HCT116 (cell line): Measurements from ENCODE around the gene C1QTNF12. TPM values are rescaled to one million over a fixed set of nuclear protein-coding genes. Genes with fewer than 3 reads are reported as not detected.

ENCODE experiments used
- ATAC-seq: fragments of 200-7000 bp; cut with Tn5 transposase; 2 replicates; pipeline ENCODE4 v1.9.1; 2020; ENCODE audit warnings: mild to moderate bottlenecking, moderate library complexity
- BruUV-seq: library from RNA; stranded (reverse); fragments of 400-500 nt; replicated peaks from 2 replicates; lab custom pipeline; 2021; lab: Mats Ljungman, UMichigan
- CTCF ChIA-PET: fragments of 300-600 bp; sonication (Branson Sonifier 250); formaldehyde crosslinking; loops from one replicate; lab custom pipeline; 2021; ENCODE audit warnings: antibody characterized with exemption; lab: Charles Lee
- POLR2A ChIA-PET: fragments of 300-600, 350-600 bp; sonication (Branson Sonifier 250); formaldehyde crosslinking; loops from one replicate; lab custom pipeline; 2021; ENCODE audit warnings: antibody characterized with exemption; lab: Charles Lee
- RAD21 ChIA-PET, 2 experiments: fragments of 300-600 bp; sonication (Branson Sonifier 250); formaldehyde crosslinking; loops; one replicate each; lab custom pipeline; 2023; ENCODE audit warnings: low total read pairs in 2 of 2; ENCODE audit not compliant: uncharacterized antibody in 2 of 2, unreplicated experiment in 2 of 2, low non-redundant PET in 1 of 2; lab: Charles Lee
- DNase-seq: peaks from one replicate; pipeline ENCODE4 v3.0.0-alpha.2; 2010; ENCODE audit warnings: low read depth, low spot score
- H2AFZ ChIP-seq: fragments of 200-600 bp; shearing (Covaris generic), sonication (generic); 2 replicates; pipeline ENCODE4 v1.6.1; 2017; ENCODE audit warnings: low read depth, mixed run types, mixed read lengths, antibody characterized with exemption, low read length; ENCODE audit not compliant: poor library complexity, severe bottlenecking
- H3K27ac ChIP-seq: 2 replicates; pipeline ENCODE4 v1.5.1; 2012; ENCODE audit warnings: low read depth, low read length
- H3K27me3 ChIP-seq: fragments of 200-600 bp; sonication (generic); 2 replicates; pipeline ENCODE4 v1.6.1; 2016; ENCODE audit warnings: mixed run types, low read length, mixed read lengths; ENCODE audit not compliant: insufficient read depth
- H3K36me3 ChIP-seq, 2 experiments: fragments of 200-500 bp in 1 of 2; fragments of 200-600 bp in 1 of 2; sonication (Bioruptor generic) in 1 of 2; sonication (generic) in 1 of 2; 2 replicates each; pipeline versions ENCODE4 v1.5.1 to v1.6.1; 2014 to 2016; ENCODE audit warnings: low read length in 2 of 2, inconsistent platforms in 1 of 2, mixed read lengths in 1 of 2, mixed run types in 1 of 2; ENCODE audit not compliant: insufficient read depth in 2 of 2, control insufficient read depth in 1 of 2
- H3K4me1 ChIP-seq, 2 experiments: fragments of 200-600 bp in 1 of 2; sonication (generic) in 1 of 2; 2 replicates each; pipeline versions ENCODE4 v1.5.1 to v1.6.1; 2012 to 2017; ENCODE audit warnings: low read length in 2 of 2, inconsistent platforms in 1 of 2, mild to moderate bottlenecking in 1 of 2, mixed read lengths in 1 of 2, mixed run types in 1 of 2, moderate library complexity in 1 of 2; ENCODE audit not compliant: insufficient read depth in 2 of 2, control insufficient read depth in 1 of 2
- H3K4me2 ChIP-seq: fragments of 200-600 bp; sonication (generic); 2 replicates; pipeline ENCODE4 v1.6.1; 2017; ENCODE audit warnings: mixed run types, low read length, mixed read lengths
- H3K4me3 ChIP-seq, 2 experiments: fragments of 200-600 bp in 1 of 2; sonication (generic) in 1 of 2; replicated peaks in 1 of 2; 2 replicates each; pipeline ENCODE4 v1.5.1; 2011 to 2016; ENCODE audit warnings: low read length in 2 of 2, control low read depth in 1 of 2, low read depth in 1 of 2, mild to moderate bottlenecking in 1 of 2, mixed read lengths in 1 of 2, mixed run types in 1 of 2
- H3K79me2 ChIP-seq: fragments of 200-600 bp; sonication (generic); 2 replicates; pipeline ENCODE4 v1.6.1; 2017; ENCODE audit warnings: mild to moderate bottlenecking, mixed run types, low read length, moderate library complexity, mixed read lengths; ENCODE audit not compliant: insufficient read depth
- H3K9ac ChIP-seq: fragments of 200-600 bp; sonication (generic); 2 replicates; pipeline ENCODE4 v1.6.1; 2016; ENCODE audit warnings: low read length, mixed read lengths
- H3K9me2 ChIP-seq: fragments of 200-600 bp; sonication (generic), shearing (Covaris generic); 2 replicates; pipeline ENCODE4 v1.6.1; 2017; ENCODE audit warnings: mixed run types, mild to moderate bottlenecking, moderate library complexity; ENCODE audit not compliant: insufficient read depth
- H3K9me3 ChIP-seq, 2 experiments: fragments of 200-500 bp in 1 of 2; fragments of 200-600 bp in 1 of 2; sonication (Bioruptor generic) in 1 of 2; sonication (generic) in 1 of 2; 2 replicates each; pipeline ENCODE4 v1.6.1; 2014 to 2017; ENCODE audit warnings: low read length in 2 of 2, mixed read lengths in 2 of 2, inconsistent platforms in 1 of 2, low read depth in 1 of 2, mild to moderate bottlenecking in 1 of 2, mixed run types in 1 of 2, moderate library complexity in 1 of 2; ENCODE audit not compliant: control insufficient read depth in 1 of 2, insufficient read depth in 1 of 2
- H4K20me1 ChIP-seq: fragments of 200-600 bp; sonication (generic), shearing (Covaris generic); 2 replicates; pipeline ENCODE4 v1.6.1; 2017; ENCODE audit warnings: mixed run types, mild to moderate bottlenecking, moderate library complexity; ENCODE audit not compliant: insufficient read depth
- CEBPB ChIP-seq: IDR thresholded peaks from 2 replicates; pipeline ENCODE4 v1.6.1; 2012; ENCODE audit warnings: low read depth
- EGR1 ChIP-seq: IDR thresholded peaks from 2 replicates; pipeline ENCODE4 v1.6.1; 2012; ENCODE audit warnings: low read depth
- ELF1 ChIP-seq: IDR thresholded peaks from 2 replicates; pipeline ENCODE4 v1.6.1; 2012; ENCODE audit warnings: low read depth, borderline replicate concordance
- EZH2phosphoT487 ChIP-seq: fragments of 200-600 bp; IDR thresholded peaks from 2 replicates; pipeline ENCODE4 v1.6.1; 2018; ENCODE audit warnings: antibody characterized with exemption, borderline replicate concordance
- RAD21 ChIP-seq: IDR thresholded peaks from 2 replicates; pipeline ENCODE4 v1.6.1; 2012; ENCODE audit warnings: low read depth, mild to moderate bottlenecking
- SIN3A ChIP-seq: IDR thresholded peaks from 2 replicates; pipeline ENCODE4 v1.6.1; 2012; ENCODE audit warnings: low read depth
- SRF ChIP-seq: IDR thresholded peaks from 2 replicates; pipeline ENCODE4 v1.6.1; 2012; ENCODE audit warnings: low read depth
- TCF7L2 ChIP-seq: IDR thresholded peaks from 2 replicates; pipeline ENCODE4 v1.7.0; 2011; ENCODE audit warnings: borderline replicate concordance, inconsistent platforms; ENCODE audit not compliant: insufficient read depth, insufficient read length; ENCODE audit errors: extremely low read depth
- YY1 ChIP-seq: IDR thresholded peaks from 2 replicates; pipeline ENCODE4 v1.6.1; 2011; ENCODE audit warnings: low read length, low read depth, moderate library complexity, mild to moderate bottlenecking; ENCODE audit not compliant: insufficient replicate concordance; ENCODE audit errors: extremely low read depth
- ZFX ChIP-seq: fragments of 450-650 bp; IDR thresholded peaks from 2 replicates; pipeline ENCODE4 v1.6.1; 2017
- ZNF274 ChIP-seq: fragments of 200-500 bp; sonication (Bioruptor generic); IDR thresholded peaks from 2 replicates; pipeline ENCODE4 v1.6.1; 2014; ENCODE audit warnings: mild to moderate bottlenecking, low read depth, low read length, inconsistent platforms
- intact Hi-C: fragments of 100-400 bp; cut with micrococcal nuclease; formaldehyde crosslinking; loops from 2 replicates; pipeline ENCODE4 v1.10.0; 2022
- total RNA-seq: library from RNA; stranded (reverse); gene quantifications from one replicate; pipeline ENCODE4 v1.2.1, GENCODE V29; 2021; ENCODE audit not compliant: unreplicated experiment
- TF ChIP-seq, protein P1 (sequence below): IDR thresholded peaks from 2 replicates; pipeline ENCODE4 v1.6.1; 2012; ENCODE audit warnings: low read depth
- TF ChIP-seq, protein P2 (sequence below): IDR thresholded peaks from 2 replicates; pipeline ENCODE4 v1.6.1; 2012

C1QTNF12 gene
- total RNA-seq, 1 experiment from 2014 or later: 6.9 TPM

DNA sequence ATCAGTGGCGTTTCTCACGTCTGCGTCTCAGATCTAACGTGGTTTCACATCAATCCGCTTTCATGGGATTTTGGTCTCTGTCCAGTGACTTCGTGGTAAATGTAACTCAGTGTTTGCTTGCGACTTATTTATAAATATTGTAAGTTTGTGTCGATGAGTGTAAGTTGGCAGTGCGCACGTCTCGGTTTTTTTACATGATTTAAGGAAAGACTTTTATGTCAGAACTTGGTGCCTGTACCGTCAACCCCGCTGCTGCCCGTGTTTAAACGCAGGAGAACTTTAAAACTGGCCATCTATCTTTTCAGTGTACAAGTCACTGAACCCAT, 13.0 kb downstream of the C1QTNF12 start:
- Histone ChIP-seq H3K9ac (no peak overlapping the region), H3K4me3 (no peak overlapping the region), H3K4me2 (no peak overlapping the region), H3K9me3 (no peaks in the 10 kb centered on the region)
- ATAC-seq: no peak
- RAD21 ChIA-PET: no interaction called here
- no peak for TF ChIP-seq RAD21
- TF ChIP-seq ZNF274: no peak
- TF ChIP-seq, protein P1, sequence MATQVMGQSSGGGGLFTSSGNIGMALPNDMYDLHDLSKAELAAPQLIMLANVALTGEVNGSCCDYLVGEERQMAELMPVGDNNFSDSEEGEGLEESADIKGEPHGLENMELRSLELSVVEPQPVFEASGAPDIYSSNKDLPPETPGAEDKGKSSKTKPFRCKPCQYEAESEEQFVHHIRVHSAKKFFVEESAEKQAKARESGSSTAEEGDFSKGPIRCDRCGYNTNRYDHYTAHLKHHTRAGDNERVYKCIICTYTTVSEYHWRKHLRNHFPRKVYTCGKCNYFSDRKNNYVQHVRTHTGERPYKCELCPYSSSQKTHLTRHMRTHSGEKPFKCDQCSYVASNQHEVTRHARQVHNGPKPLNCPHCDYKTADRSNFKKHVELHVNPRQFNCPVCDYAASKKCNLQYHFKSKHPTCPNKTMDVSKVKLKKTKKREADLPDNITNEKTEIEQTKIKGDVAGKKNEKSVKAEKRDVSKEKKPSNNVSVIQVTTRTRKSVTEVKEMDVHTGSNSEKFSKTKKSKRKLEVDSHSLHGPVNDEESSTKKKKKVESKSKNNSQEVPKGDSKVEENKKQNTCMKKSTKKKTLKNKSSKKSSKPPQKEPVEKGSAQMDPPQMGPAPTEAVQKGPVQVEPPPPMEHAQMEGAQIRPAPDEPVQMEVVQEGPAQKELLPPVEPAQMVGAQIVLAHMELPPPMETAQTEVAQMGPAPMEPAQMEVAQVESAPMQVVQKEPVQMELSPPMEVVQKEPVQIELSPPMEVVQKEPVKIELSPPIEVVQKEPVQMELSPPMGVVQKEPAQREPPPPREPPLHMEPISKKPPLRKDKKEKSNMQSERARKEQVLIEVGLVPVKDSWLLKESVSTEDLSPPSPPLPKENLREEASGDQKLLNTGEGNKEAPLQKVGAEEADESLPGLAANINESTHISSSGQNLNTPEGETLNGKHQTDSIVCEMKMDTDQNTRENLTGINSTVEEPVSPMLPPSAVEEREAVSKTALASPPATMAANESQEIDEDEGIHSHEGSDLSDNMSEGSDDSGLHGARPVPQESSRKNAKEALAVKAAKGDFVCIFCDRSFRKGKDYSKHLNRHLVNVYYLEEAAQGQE: no peak
- TF ChIP-seq, protein P2, sequence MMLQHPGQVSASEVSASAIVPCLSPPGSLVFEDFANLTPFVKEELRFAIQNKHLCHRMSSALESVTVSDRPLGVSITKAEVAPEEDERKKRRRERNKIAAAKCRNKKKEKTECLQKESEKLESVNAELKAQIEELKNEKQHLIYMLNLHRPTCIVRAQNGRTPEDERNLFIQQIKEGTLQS: no peak
- TF ChIP-seq EGR1: no peak
- no peak for TF ChIP-seq SRF
- no peak for TF ChIP-seq ELF1
- no peak for TF ChIP-seq CEBPB
- no peak for TF ChIP-seq EZH2phosphoT487
- TF ChIP-seq TCF7L2: no peak
- TF ChIP-seq SIN3A: no peak
- no peak for TF ChIP-seq ZFX
- TF ChIP-seq YY1: no peak
- TF ChIP-seq, all 23 proteins: peak for 0
- no peaks in the 10 kb centered on the region for H4K20me1 ChIP-seq
- H3K36me3 ChIP-seq: peaks cover 0 to 8% of the 10 kb centered on the region in 2 experiments; a peak in 1 of 4 replicates
- H3K9me2 ChIP-seq: no peaks in the 10 kb centered on the region
- POLR2A ChIA-PET: no interaction called here
- H3K27ac ChIP-seq: no peak overlapping the region; the same call in 1 of the 2 replicates
- peaks cover 51% of the 10 kb centered on the region for H3K79me2 ChIP-seq
- CTCF ChIA-PET: no interaction called here
- intact Hi-C loops: no loop called here
- peaks cover 11 to 37% of the 10 kb centered on the region in 2 experiments; a peak in 3 of 4 replicates for H3K4me1 ChIP-seq
- BruUV-seq: no TSS peak
- H3K27me3 ChIP-seq: no peaks in the 10 kb centered on the region
- DNase-seq: no peak
- H2AFZ ChIP-seq: no peak overlapping the region
